Activated CD4-positive, alpha-beta T cell treated with anti-CD3 and anti-CD28 coated beads, Interleukin-2, amount 50 U/mL, for 4 hours (primary cell): Measurements from ENCODE around the gene ZNF557.

Source experiments
- DNase-seq, 2 experiments: peaks; one replicate each; pipeline ENCODE4 v3.0.0-alpha.2; 2020

ZNF557 gene

GRCh38 chr19:7130043-7130442, 60.5 kb downstream of the ZNF557 start:
- no peak for DNase-seq

GRCh38 chr19:7132054-7132453, 62.6 kb downstream of the ZNF557 start:
- no peak for DNase-seq

GRCh38 chr19:7137120-7137519, 67.6 kb downstream of the ZNF557 start:
- DNase-seq = no peak
